Liver (tissue), 3 donors: Measurements from ENCODE around the gene CKAP5.

Experiments used
- ATF3 ChIP-seq: IDR thresholded peaks from 2 replicates; pipeline ENCODE4 v1.6.1; 2016; ENCODE audit warnings: antibody characterized with exemption
- CTCF ChIP-seq: fragments of 150-350 bp; IDR thresholded peaks from 2 replicates; pipeline ENCODE4 v1.5.1; 2017; ENCODE audit warnings: improper control_type of control experiment, low read depth, low read length; ENCODE audit not compliant: missing input control
- EGR1 ChIP-seq, 2 donors: IDR thresholded peaks; 2 replicates each; pipeline ENCODE4 v1.6.1; 2016 to 2018; ENCODE audit warnings: antibody characterized with exemption in 2 of 2, low read depth in 2 of 2
- FOXA1 ChIP-seq: IDR thresholded peaks from 2 replicates; pipeline ENCODE4 v1.6.1; 2016; ENCODE audit warnings: antibody characterized with exemption
- GABPA ChIP-seq, 2 donors: IDR thresholded peaks in 1 of 2; conservative IDR thresholded peaks in 1 of 2; 2 replicates each; pipeline ENCODE4 v1.6.1; 2016; ENCODE audit warnings: antibody characterized with exemption in 2 of 2, mild to moderate bottlenecking in 1 of 2, moderate library complexity in 1 of 2
- JUND ChIP-seq, 2 donors: IDR thresholded peaks; 2 replicates each; pipeline ENCODE4 v1.6.1; 2016; ENCODE audit warnings: antibody characterized with exemption in 2 of 2
- MAX ChIP-seq: IDR thresholded peaks from 2 replicates; pipeline ENCODE4 v1.6.1; 2016; ENCODE audit warnings: antibody characterized with exemption
- YY1 ChIP-seq: IDR thresholded peaks from 2 replicates; pipeline ENCODE4 v1.6.1; 2016; ENCODE audit warnings: antibody characterized with exemption, mild to moderate bottlenecking
- donor health status: healthy.
- donor health status: healthy.

GRCh38 chr11:46889689-46890475, 43.8 kb upstream of the CKAP5 start:
- no peak for TF ChIP-seq ATF3
- TF ChIP-seq CTCF = peak; percentile 96
- TF ChIP-seq GABPA (IDR thresholded peaks at IDR 0.05 in 1 of 2, conservative IDR thresholded peaks at IDR 0.05 in 1 of 2) = no peak
- no peak for TF ChIP-seq YY1
- no peak for TF ChIP-seq EGR1 (IDR thresholded peaks at IDR 0.05; ENCODE audit: low read depth in 2 of 2)
- no peak for TF ChIP-seq JUND (IDR thresholded peaks at IDR 0.05)
- TF ChIP-seq MAX = no peak
- TF ChIP-seq FOXA1 = no peak
